ENCODE measurements around the gene PANX3. TPM values are rescaled to one million over a fixed set of nuclear protein-coding genes. Genes with fewer than 3 reads are reported as not detected.

Gene PANX3
- total RNA-seq, 2 experiments from 2014 or later = not detected

GRCh38 chr11:124657904-124658303 lies 46.7 kb downstream of the PANX3 start:
- no peaks in the 10 kb centered on the region for H3K36me3 ChIP-seq (ENCODE audit: insufficient read depth, low read length)
- no peaks in the 10 kb centered on the region for H3K27me3 ChIP-seq (ENCODE audit: control insufficient read depth in 1 of 2, insufficient read depth in 2 of 2, low read length in 2 of 2)
- Mint-ChIP-seq H3K27ac (no peak overlapping the region), H3K36me3 (ENCODE audit: low read depth) (peaks cover 47% of the 10 kb centered on the region), H3K4me1 (ENCODE audit: low read depth) (no peaks in the 10 kb centered on the region), H3K4me3 (no peak overlapping the region), H3K9me3 (no peaks in the 10 kb centered on the region), H3K27me3 (no peaks in the 10 kb centered on the region)
- H3K27ac ChIP-seq (ENCODE audit: low read depth in 1 of 2, low read length in 2 of 2) = no peak overlapping the region
- ChIA-PET POLR2A (no interaction called here), CTCF (no interaction called here)
- intact Hi-C loops (cut with DNase I, micrococcal nuclease) = no loop called here
- no peaks in the 10 kb centered on the region for H3K4me1 ChIP-seq (ENCODE audit: insufficient read depth, low read length)
- no peak for TF ChIP-seq CTCF (IDR thresholded peaks at IDR 0.05)
- ATAC-seq (ENCODE audit: poor library complexity) (no peak), DNase-seq (no peak)
- no peak overlapping the region for H3K4me3 ChIP-seq (ENCODE audit: low read length)
- H3K9me3 ChIP-seq (ENCODE audit: control insufficient read depth in 1 of 2, insufficient read depth in 1 of 2, low read length in 2 of 2) = no peaks in the 10 kb centered on the region

GRCh38 chr11:124658501-124658900 lies 47.3 kb downstream of the PANX3 start:
- CTCF ChIA-PET = no interaction called here
- H3K27ac Mint-ChIP-seq = no peak overlapping the region

GRCh38 chr11:124658986-124659385 lies 47.8 kb downstream of the PANX3 start:
- no peaks in the 10 kb centered on the region for H3K9me3 Mint-ChIP-seq
- intact Hi-C loops (cut with DNase I, micrococcal nuclease) = no loop called here
- no peak overlapping the region for H3K27ac ChIP-seq (ENCODE audit: low read depth in 1 of 2, low read length in 2 of 2)

More at GRCh38 chr11:124658501-124658900, 47.3 kb downstream of the PANX3 start:
- Mint-ChIP-seq H3K4me3 (no peak overlapping the region), H3K36me3 (ENCODE audit: low read depth) (peaks cover 41% of the 10 kb centered on the region), H3K27me3 (no peaks in the 10 kb centered on the region), H3K4me1 (ENCODE audit: low read depth) (no peaks in the 10 kb centered on the region), H3K9me3 (no peaks in the 10 kb centered on the region)
- Histone ChIP-seq H3K36me3 (ENCODE audit: insufficient read depth, low read length) (no peaks in the 10 kb centered on the region), H3K27me3 (ENCODE audit: control insufficient read depth in 1 of 2, insufficient read depth in 2 of 2, low read length in 2 of 2) (no peaks in the 10 kb centered on the region), H3K4me3 (ENCODE audit: low read length) (no peak overlapping the region), H3K9me3 (ENCODE audit: control insufficient read depth in 1 of 2, insufficient read depth in 1 of 2, low read length in 2 of 2) (no peaks in the 10 kb centered on the region), H3K4me1 (ENCODE audit: insufficient read depth, low read length) (no peaks in the 10 kb centered on the region), H3K27ac (ENCODE audit: low read depth in 1 of 2, low read length in 2 of 2) (no peak overlapping the region)
- DNase-seq (no peak), ATAC-seq (ENCODE audit: poor library complexity) (no peak)
- TF ChIP-seq CTCF (IDR thresholded peaks at IDR 0.05) = no peak
- intact Hi-C loops (cut with DNase I, micrococcal nuclease) = no loop called here
- POLR2A ChIA-PET = no interaction called here

More at GRCh38 chr11:124658986-124659385, 47.8 kb downstream of the PANX3 start:
- ATAC-seq (ENCODE audit: poor library complexity) (no peak), DNase-seq (no peak)
- Mint-ChIP-seq H3K4me3 (no peak overlapping the region), H3K4me1 (ENCODE audit: low read depth) (no peaks in the 10 kb centered on the region), H3K27me3 (no peaks in the 10 kb centered on the region), H3K27ac (no peak overlapping the region), H3K36me3 (ENCODE audit: low read depth) (peaks cover 39% of the 10 kb centered on the region)
- Histone ChIP-seq H3K27me3 (ENCODE audit: control insufficient read depth in 1 of 2, insufficient read depth in 2 of 2, low read length in 2 of 2) (no peaks in the 10 kb centered on the region), H3K36me3 (ENCODE audit: insufficient read depth, low read length) (no peaks in the 10 kb centered on the region), H3K9me3 (ENCODE audit: control insufficient read depth in 1 of 2, insufficient read depth in 1 of 2, low read length in 2 of 2) (no peaks in the 10 kb centered on the region), H3K4me3 (ENCODE audit: low read length) (no peak overlapping the region), H3K4me1 (ENCODE audit: insufficient read depth, low read length) (no peaks in the 10 kb centered on the region)
- TF ChIP-seq CTCF (IDR thresholded peaks at IDR 0.05) = no peak
- POLR2A ChIA-PET = no interaction called here
- CTCF ChIA-PET = interaction anchor here (0.9 kb wide), 1 partner anchor 16 kb away, joined by 3 read pairs; no protein-coding TSS in a partner anchor

All from CD4-positive, alpha-beta T cell (primary cell).